GM10847 (cell line): ENCODE measurements around the gene FOXL2NB.

Experiments
- POLR2A ChIP-seq: IDR thresholded peaks from 2 replicates; pipeline ENCODE4 v1.6.1; 2011; ENCODE audit not compliant: insufficient read length; ENCODE audit errors: extremely low read depth

FOXL2NB gene

DNA sequence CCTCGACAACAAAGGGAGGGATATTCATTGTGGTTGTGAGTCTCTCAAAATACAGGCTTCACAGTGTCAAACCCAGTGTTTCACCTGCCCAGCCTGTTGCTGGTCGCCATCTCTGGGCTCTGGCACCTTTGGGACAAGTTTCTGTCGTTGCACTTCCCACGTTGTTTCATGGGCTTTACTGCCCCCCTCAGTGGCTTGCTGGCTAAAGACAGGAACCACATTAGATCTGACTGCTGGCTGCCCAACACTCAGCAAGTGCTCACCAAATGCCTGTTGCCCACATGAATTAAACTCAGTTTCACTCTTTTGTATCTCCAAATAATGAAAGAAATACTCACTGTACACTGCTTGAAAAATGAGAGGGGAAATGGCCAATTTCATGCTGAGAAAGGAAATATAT is 27.7 kb upstream of the FOXL2NB start:
- TF ChIP-seq POLR2A: no peak

GRCh38 chr3:138921316-138922292 is 25.4 kb upstream of the FOXL2NB start:
- TF ChIP-seq POLR2A: no peak

- TF ChIP-seq POLR2A: no peak
These were observed 23.5 kb upstream of the FOXL2NB start for GRCh38 chr3:138923531-138923994.

- TF ChIP-seq POLR2A: no peak
These were observed 18.2 kb upstream of the FOXL2NB start for GRCh38 chr3:138928727-138929372.

- TF ChIP-seq POLR2A: no peak
These were observed 13.8 kb upstream of the FOXL2NB start for GRCh38 chr3:138933068-138933668.

GRCh38 chr3:138933981-138934691 is 12.9 kb upstream of the FOXL2NB start:
- no peak for TF ChIP-seq POLR2A

GRCh38 chr3:138935505-138935862 is 11.5 kb upstream of the FOXL2NB start:
- TF ChIP-seq POLR2A: no peak

- TF ChIP-seq POLR2A: no peak
These were observed 10.9 kb upstream of the FOXL2NB start for GRCh38 chr3:138935863-138936740.

DNA sequence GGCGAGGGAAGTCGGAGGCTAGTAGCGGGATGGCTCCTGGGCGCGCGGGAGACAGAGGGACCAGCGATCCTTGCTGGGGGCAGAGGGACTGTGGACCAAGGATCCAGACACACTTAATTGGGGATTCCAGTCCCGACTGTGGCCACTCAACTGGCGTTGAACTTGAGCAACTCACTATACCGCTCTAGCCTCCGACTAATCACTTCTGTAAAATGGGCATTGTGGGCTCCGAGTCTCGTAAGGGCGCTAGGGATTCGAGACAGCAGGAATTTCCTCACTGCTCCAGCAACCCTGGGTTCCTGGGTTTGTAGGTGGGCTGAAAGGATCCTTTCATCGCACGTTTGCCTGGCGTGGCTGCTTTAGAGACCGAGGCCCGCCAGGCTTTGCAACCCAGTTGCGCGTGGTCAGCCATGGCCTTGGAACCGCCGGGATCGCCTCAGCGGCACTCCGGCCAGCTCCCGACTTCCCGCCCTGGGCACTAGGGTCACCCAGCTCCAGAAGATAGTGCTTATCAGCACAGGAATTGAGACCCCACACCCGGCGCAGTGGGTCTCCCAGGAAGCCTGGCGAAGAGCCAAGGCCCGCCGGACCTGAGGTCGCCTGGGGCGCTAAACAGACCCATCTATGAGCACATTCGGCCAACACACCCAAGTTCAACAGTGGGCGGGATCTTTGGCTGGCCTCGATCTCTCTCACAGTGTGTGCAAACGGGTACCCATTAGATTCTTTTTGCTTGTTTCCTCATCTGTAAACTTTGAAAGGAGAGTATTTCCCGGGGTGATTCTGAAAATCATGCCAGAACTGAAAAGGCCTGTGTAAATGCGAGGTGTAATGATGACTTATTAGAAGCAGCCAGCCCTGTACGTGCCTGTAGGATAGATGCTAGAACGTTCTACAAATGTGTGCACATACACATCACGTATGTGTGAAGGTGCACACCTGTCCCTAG is 10.0 kb upstream of the FOXL2NB start:
- no peak for TF ChIP-seq POLR2A

GRCh38 chr3:138937690-138938055 is 9.3 kb upstream of the FOXL2NB start:
- no peak for TF ChIP-seq POLR2A

DNA sequence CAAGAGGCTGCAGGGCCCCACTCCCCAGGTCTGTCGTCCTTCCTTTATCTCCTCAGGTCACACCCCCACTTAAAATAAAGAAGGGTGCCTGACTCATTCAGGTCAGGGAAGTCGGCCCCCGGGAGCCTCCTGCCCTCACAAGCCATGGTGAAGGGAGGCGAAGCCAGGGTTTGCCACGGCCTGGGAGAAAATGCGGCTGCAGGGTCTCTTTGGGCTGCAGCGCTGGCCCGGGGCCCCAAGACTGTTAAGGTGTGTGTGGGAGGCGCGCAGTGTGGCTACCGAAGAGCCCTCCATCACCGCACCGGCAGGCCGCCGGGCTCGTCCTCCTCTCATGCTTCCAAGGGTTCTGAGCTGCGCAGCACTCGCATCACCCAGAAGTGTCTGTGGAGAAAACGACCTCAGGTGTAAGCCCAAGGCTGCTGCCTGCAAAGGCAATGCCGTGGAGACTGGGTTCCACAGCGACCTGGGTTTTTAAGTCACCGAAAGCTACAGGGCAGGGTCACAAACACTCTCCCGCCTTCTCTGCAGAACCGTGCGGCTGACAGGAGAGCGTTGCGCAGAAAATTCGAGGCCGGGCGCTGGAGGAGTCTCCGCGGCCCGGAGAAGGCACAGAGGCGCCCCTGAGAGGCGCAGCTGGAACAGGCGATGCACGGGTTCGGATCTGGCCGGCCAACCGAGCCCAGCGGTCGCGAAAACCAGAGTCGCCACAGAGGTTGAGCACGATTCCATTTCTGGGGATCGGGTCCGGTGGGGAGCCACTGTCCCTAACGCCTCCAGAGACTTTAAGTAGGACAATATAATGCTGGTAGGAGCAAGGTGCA is 8.8 kb upstream of the FOXL2NB start:
- TF ChIP-seq POLR2A: no peak

DNA sequence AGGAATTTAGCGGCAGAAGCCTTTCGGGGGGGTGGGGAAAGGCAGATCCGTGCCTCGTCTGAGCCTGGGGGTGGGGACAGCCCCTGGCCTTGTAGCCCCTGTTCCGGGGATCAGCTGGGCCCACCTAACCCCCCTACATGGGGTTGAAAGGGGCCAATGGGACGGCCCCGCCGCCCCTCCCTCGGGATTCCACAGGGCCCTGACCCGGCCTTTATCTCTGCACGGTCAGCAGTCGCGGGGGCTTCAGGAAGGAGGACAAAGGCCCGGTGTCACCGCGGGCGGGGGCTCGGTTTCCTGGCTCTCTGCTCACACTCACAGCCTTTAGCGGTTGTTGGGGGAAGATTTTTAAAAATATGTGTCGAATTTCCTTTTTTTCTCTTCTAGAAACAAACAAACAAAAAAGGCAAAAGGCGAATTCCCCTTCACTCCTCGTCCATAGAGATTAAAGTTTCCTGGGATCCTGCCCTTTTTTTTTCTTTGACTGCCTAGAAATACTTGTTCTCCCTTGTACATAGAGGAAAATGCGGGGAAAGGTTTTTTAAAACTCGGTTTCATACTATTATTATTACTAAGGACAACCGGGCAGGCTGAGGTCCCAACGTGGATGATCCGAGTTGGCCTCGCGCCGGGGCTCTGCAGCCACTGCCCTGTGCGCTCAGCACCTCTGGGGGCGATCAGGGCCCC is 8.0 kb upstream of the FOXL2NB start:
- no peak for TF ChIP-seq POLR2A
